GM20431 (cell line): ENCODE results near the gene DMRTC2.

ENCODE experiments used
- in situ Hi-C: fragments of 300-500 bp; cut with MseI, MboI; formaldehyde crosslinking; loops from one replicate; pipeline ENCODE4 v1.15.0; 2020; ENCODE audit warnings: low sequenced_read_pairs; ENCODE audit not compliant: unreplicated experiment

Gene DMRTC2

GRCh38 chr19:41887711-41888382, 43.0 kb downstream of the DMRTC2 start:
- in situ Hi-C loops: no loop called here

- in situ Hi-C loops: no loop called here
These were observed 44.1 kb downstream of the DMRTC2 start for GRCh38 chr19:41888926-41889325.

GRCh38 chr19:41889896-41890295, 45.1 kb downstream of the DMRTC2 start:
- in situ Hi-C loops: no loop called here

- in situ Hi-C loops: no loop called here
These were observed 46.1 kb downstream of the DMRTC2 start for GRCh38 chr19:41890936-41891335.

- in situ Hi-C loops: no loop called here
These were observed 47.5 kb downstream of the DMRTC2 start for GRCh38 chr19:41892173-41892902.

- in situ Hi-C loops: no loop called here
These were observed 49.1 kb downstream of the DMRTC2 start for GRCh38 chr19:41893899-41894298.

GRCh38 chr19:41894350-41894749, 49.5 kb downstream of the DMRTC2 start:
- in situ Hi-C loops: no loop called here

GRCh38 chr19:41895745-41896580, 51.1 kb downstream of the DMRTC2 start:
- in situ Hi-C loops: no loop called here

- in situ Hi-C loops: no loop called here
These were observed 51.7 kb downstream of the DMRTC2 start for GRCh38 chr19:41896581-41896942.

GRCh38 chr19:41897181-41897580, 52.3 kb downstream of the DMRTC2 start:
- in situ Hi-C loops: no loop called here

- in situ Hi-C loops: no loop called here
These were observed 53.0 kb downstream of the DMRTC2 start for GRCh38 chr19:41897820-41898219.

- in situ Hi-C loops: no loop called here
These were observed 53.4 kb downstream of the DMRTC2 start for GRCh38 chr19:41898235-41898634.
